Tibial nerve (tissue), 4 donors: ENCODE data around the gene ENOX1. TPM values are rescaled to one million over a fixed set of nuclear protein-coding genes. Genes with fewer than 3 reads are reported as not detected.

Experiments used
- DNase-seq, 2 donors: peaks; one replicate each; pipeline ENCODE4 v3.0.0-alpha.2; 2019; ENCODE audit warnings: low spot score in 2 of 2
- H3K27ac ChIP-seq, 4 donors: fragments of 200-600 bp; sonication (generic) in 3 of 4; one replicate each; pipeline ENCODE4 v1.5.1; 2017 to 2019; ENCODE audit warnings: mild to moderate bottlenecking in 1 of 4
- H3K27me3 ChIP-seq, 2 donors: fragments of 200-600 bp; sonication (generic) in 1 of 2; one replicate each; pipeline versions ENCODE4 v1.5.1 to v1.6.0; 2017 to 2019
- H3K36me3 ChIP-seq, 3 donors: fragments of 200-600 bp; sonication (generic); one replicate each; pipeline ENCODE4 v1.5.1; 2018 to 2019
- H3K4me1 ChIP-seq, 4 donors: fragments of 200-600 bp; sonication (generic) in 3 of 4; one replicate each; pipeline ENCODE4 v1.5.1; 2017 to 2019
- H3K4me3 ChIP-seq, 4 donors: fragments of 200-600 bp; sonication (generic) in 3 of 4; one replicate each; pipeline ENCODE4 v1.5.1; 2017 to 2019; ENCODE audit warnings: mild to moderate bottlenecking in 1 of 4, moderate library complexity in 1 of 4
- H3K9me3 ChIP-seq, 4 donors: fragments of 200-600 bp; sonication (generic) in 3 of 4; one replicate each; pipeline ENCODE4 v1.5.1; 2017 to 2019
- CTCF ChIP-seq, 5 experiments: fragments of 200-600 bp in 3 of 5; fragments of 450-650 bp in 2 of 5; sonication (generic) in 3 of 5; IDR thresholded peaks; one replicate each; pipeline ENCODE4 v1.5.1; 2016 to 2019; ENCODE audit warnings: antibody characterized with exemption in 5 of 5, mild to moderate bottlenecking in 3 of 5, moderate library complexity in 2 of 5
- EP300 ChIP-seq, 2 donors: sonication (generic); formaldehyde crosslinking; IDR thresholded peaks; one replicate each; pipeline ENCODE4 v1.6.1; 2017; ENCODE audit warnings: antibody characterized with exemption in 2 of 2, mild to moderate bottlenecking in 1 of 2
- POLR2A ChIP-seq, 2 donors: fragments of 450-650 bp; IDR thresholded peaks; one replicate each; pipeline ENCODE4 v1.6.1; 2017; ENCODE audit warnings: antibody characterized with exemption in 2 of 2, mild to moderate bottlenecking in 2 of 2, moderate library complexity in 2 of 2
- WGBS, 2 donors: methylation state at CpG; one replicate each; pipeline ENCODE4 v1.1.5; 2018; 5-methylcytosine and 5-hydroxymethylcytosine counted together
- total RNA-seq, 4 donors: library from RNA; depleted of rRNA; stranded (reverse); fragments of >200 nt; gene quantifications; one replicate each; pipeline ENCODE4 v1.1.0, GENCODE V29; 2016

Gene ENOX1
- total RNA-seq, 4 donors from 2014 or later, result 2.6 to 8.2 (median 4.6) TPM

GRCh38 chr13:43360892-43361610 is 425.7 kb downstream of the ENOX1 start:
- DNase-seq, result no peak
- TF ChIP-seq POLR2A (IDR thresholded peaks at IDR 0.05), result no peak
- no peak for TF ChIP-seq EP300 (IDR thresholded peaks at IDR 0.05)
- no peak for TF ChIP-seq CTCF (IDR thresholded peaks at IDR 0.05)
- H3K27ac ChIP-seq, result no peak overlapping the region
- WGBS, 2 donors, result 45 to 49% methylated on average over 6 of the region's 6 CpGs
- no peaks in the 10 kb centered on the region for H3K9me3 ChIP-seq
- no peaks in the 10 kb centered on the region for H3K27me3 ChIP-seq
- H3K4me3 ChIP-seq, result no peak overlapping the region
- H3K36me3 ChIP-seq, result peaks cover 0 to under 1% (median 0%) of the 10 kb centered on the region in 3 donors
- peaks cover 0 to 3% (median 0%) of the 10 kb centered on the region in 4 donors for H3K4me1 ChIP-seq

- Histone ChIP-seq H3K4me3 (no peak overlapping the region), H3K27ac (no peak overlapping the region), H3K36me3 (peaks cover 0 to 10% (median 0%) of the 10 kb centered on the region in 3 donors), H3K4me1 (peaks cover 0 to 3% (median 0%) of the 10 kb centered on the region in 4 donors), H3K27me3 (no peaks in the 10 kb centered on the region), H3K9me3 (no peaks in the 10 kb centered on the region)
- 83 to 88% methylated on average over 6 of the region's 6 CpGs for WGBS, 2 donors
- no peak for DNase-seq
- TF ChIP-seq CTCF (IDR thresholded peaks at IDR 0.05) (no peak), POLR2A (IDR thresholded peaks at IDR 0.05) (no peak), EP300 (IDR thresholded peaks at IDR 0.05) (no peak)
Measured at GRCh38 chr13:43360171-43360570, 426.6 kb downstream of the ENOX1 start.

- 85 to 87% methylated on average over 4 of the region's 4 CpGs for WGBS, 2 donors
- Histone ChIP-seq H3K27me3 (no peaks in the 10 kb centered on the region), H3K4me1 (peaks cover 0 to 3% (median 0%) of the 10 kb centered on the region in 4 donors), H3K9me3 (no peaks in the 10 kb centered on the region), H3K27ac (no peak overlapping the region), H3K36me3 (peaks cover 0 to 12% (median 0%) of the 10 kb centered on the region in 3 donors), H3K4me3 (no peak overlapping the region)
- DNase-seq, result no peak
- no peak for TF ChIP-seq CTCF (IDR thresholded peaks at IDR 0.05)
- TF ChIP-seq POLR2A (IDR thresholded peaks at IDR 0.05), result no peak
- no peak for TF ChIP-seq EP300 (IDR thresholded peaks at IDR 0.05)
Measured at GRCh38 chr13:43359536-43359935, 427.2 kb downstream of the ENOX1 start.

GRCh38 chr13:43357564-43357963 is 429.2 kb downstream of the ENOX1 start:
- Histone ChIP-seq H3K4me3 (no peak overlapping the region), H3K27me3 (no peaks in the 10 kb centered on the region), H3K4me1 (no peaks in the 10 kb centered on the region), H3K36me3 (peaks cover 0 to 12% (median 0%) of the 10 kb centered on the region in 3 donors), H3K27ac (no peak overlapping the region), H3K9me3 (no peaks in the 10 kb centered on the region)
- TF ChIP-seq POLR2A (IDR thresholded peaks at IDR 0.05) (no peak), EP300 (IDR thresholded peaks at IDR 0.05) (no peak), CTCF (IDR thresholded peaks at IDR 0.05) (no peak)
- WGBS, 2 donors, result 57 to 66% methylated on average over 4 of the region's 4 CpGs
- DNase-seq, result no peak

- DNase-seq, result no peak
- no peaks in the 10 kb centered on the region for H3K9me3 ChIP-seq
- no peak overlapping the region for H3K27ac ChIP-seq
- WGBS, 2 donors, result 80 to 92% methylated on average over 5 of the region's 5 CpGs
- H3K27me3 ChIP-seq, result no peaks in the 10 kb centered on the region
- H3K36me3 ChIP-seq, result peaks cover 0 to 12% (median 0%) of the 10 kb centered on the region in 3 donors
- H3K4me1 ChIP-seq, result no peaks in the 10 kb centered on the region
- H3K4me3 ChIP-seq, result no peak overlapping the region
- TF ChIP-seq POLR2A (IDR thresholded peaks at IDR 0.05) (no peak), CTCF (IDR thresholded peaks at IDR 0.05) (no peak), EP300 (IDR thresholded peaks at IDR 0.05) (no peak)
Measured at GRCh38 chr13:43356567-43356966, 430.2 kb downstream of the ENOX1 start.
